ENCODE results near the gene CNN2.

GRCh38 chr19:1016647-1017114, 9.7 kb upstream of the CNN2 start:
- TF ChIP-seq CTCF (IDR thresholded peaks at IDR 0.05) (no peak), JUN (IDR thresholded peaks at IDR 0.05) (no peak), POLR2A (IDR thresholded peaks at IDR 0.05; ENCODE audit: low read length) (no peak), SMC3 (IDR thresholded peaks at IDR 0.05) (no peak), ELK1 (IDR thresholded peaks at IDR 0.05; ENCODE audit: low read depth, low read length) (no peak), REST (IDR thresholded peaks at IDR 0.05) (no peak), PBX3 (IDR thresholded peaks at IDR 0.05) (no peak), KDM5A (IDR thresholded peaks at IDR 0.05) (no peak)
- TF ChIP-seq, protein P1, sequence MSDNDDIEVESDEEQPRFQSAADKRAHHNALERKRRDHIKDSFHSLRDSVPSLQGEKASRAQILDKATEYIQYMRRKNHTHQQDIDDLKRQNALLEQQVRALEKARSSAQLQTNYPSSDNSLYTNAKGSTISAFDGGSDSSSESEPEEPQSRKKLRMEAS (IDR thresholded peaks at IDR 0.05) = no peak
